ENCODE data around the gene AQP3.

AQP3 gene

GRCh38 chr9:33450621-33451146 is 3.3 kb upstream of the AQP3 start:
- TF ChIP-seq TAF1 (IDR thresholded peaks at IDR 0.05; ENCODE audit: low read depth), result no peak

GRCh38 chr9:33449715-33450114 is 2.3 kb upstream of the AQP3 start:
- TF ChIP-seq CREB1 (IDR thresholded peaks at IDR 0.05; ENCODE audit: low read depth), result no peak

- TF ChIP-seq MAX (IDR thresholded peaks at IDR 0.05) (no peak), RAD21 (IDR thresholded peaks at IDR 0.05; ENCODE audit: low read depth) (no peak), REST (IDR thresholded peaks at IDR 0.05; ENCODE audit: low read depth) (no peak), EP300 (IDR thresholded peaks at IDR 0.05; ENCODE audit: borderline replicate concordance) (no peak), TCF12 (IDR thresholded peaks at IDR 0.05; ENCODE audit: low read depth) (no peak), ZBTB7A (IDR thresholded peaks at IDR 0.05; ENCODE audit: low read depth) (no peak), EGR1 (IDR thresholded peaks at IDR 0.05) (no peak), TAF1 (IDR thresholded peaks at IDR 0.05; ENCODE audit: low read depth) (no peak), YY1 (IDR thresholded peaks at IDR 0.05; ENCODE audit: low read depth) (no peak), CREB1 (IDR thresholded peaks at IDR 0.05; ENCODE audit: low read depth) (no peak), TEAD4 (IDR thresholded peaks at IDR 0.05) (no peak), FOXM1 (IDR thresholded peaks at IDR 0.05; ENCODE audit: borderline replicate concordance, low read depth) (no peak), NFIC (IDR thresholded peaks at IDR 0.05) (no peak), CEBPB (IDR thresholded peaks at IDR 0.05) (no peak), USF1 (IDR thresholded peaks at IDR 0.05) (no peak)
Observed at GRCh38 chr9:33447799-33448553, 583 bp upstream of the AQP3 start.

GRCh38 chr9:33446240-33446945 is 1.0 kb downstream of the AQP3 start:
- no peak for TF ChIP-seq EP300 (IDR thresholded peaks at IDR 0.05; ENCODE audit: borderline replicate concordance)
- no peak for TF ChIP-seq YY1 (IDR thresholded peaks at IDR 0.05; ENCODE audit: low read depth)
- TF ChIP-seq TCF12 (IDR thresholded peaks at IDR 0.05; ENCODE audit: low read depth), result no peak
- no peak for TF ChIP-seq NFIC (IDR thresholded peaks at IDR 0.05)
- TF ChIP-seq TEAD4 (IDR thresholded peaks at IDR 0.05), result no peak
- TF ChIP-seq RAD21 (IDR thresholded peaks at IDR 0.05; ENCODE audit: low read depth), result no peak
- TF ChIP-seq TAF1 (IDR thresholded peaks at IDR 0.05; ENCODE audit: low read depth), result no peak
- TF ChIP-seq REST (IDR thresholded peaks at IDR 0.05; ENCODE audit: low read depth), result no peak

- TF ChIP-seq ZBTB7A (IDR thresholded peaks at IDR 0.05; ENCODE audit: low read depth) (peak; percentile 72; the same call in 1 of the 2 replicates), NFIC (IDR thresholded peaks at IDR 0.05) (peak; percentile 59), FOXM1 (IDR thresholded peaks at IDR 0.05; ENCODE audit: borderline replicate concordance, low read depth) (no peak), USF1 (IDR thresholded peaks at IDR 0.05) (peak; percentile 46; the same call in 1 of the 2 replicates), CREB1 (IDR thresholded peaks at IDR 0.05; ENCODE audit: low read depth) (no peak), MAX (IDR thresholded peaks at IDR 0.05) (0 out of 2 replicates have a peak, but pooled peaks have one; percentile 29), EP300 (IDR thresholded peaks at IDR 0.05; ENCODE audit: borderline replicate concordance) (no peak), TCF12 (IDR thresholded peaks at IDR 0.05; ENCODE audit: low read depth) (0 out of 2 replicates have a peak, but pooled peaks have one; percentile 10), CEBPB (IDR thresholded peaks at IDR 0.05) (no peak), TAF1 (IDR thresholded peaks at IDR 0.05; ENCODE audit: low read depth) (no peak)
Observed at GRCh38 chr9:33445389-33446239, 1.8 kb downstream of the AQP3 start.

Data from Ishikawa (cell line).